Ovary (tissue), 3 donors: ENCODE data around the gene NUDT9.

Source experiments
- EP300 ChIP-seq: sonication (generic); formaldehyde crosslinking; IDR thresholded peaks from one replicate; pipeline ENCODE4 v1.6.1; 2017; ENCODE audit warnings: antibody characterized with exemption
- POLR2A ChIP-seq: fragments of 450-650 bp; IDR thresholded peaks from one replicate; pipeline ENCODE4 v1.6.1; 2017; ENCODE audit warnings: antibody characterized with exemption, mild to moderate bottlenecking, moderate library complexity
- TF ChIP-seq, protein P1 (sequence below), 3 donors: fragments of 450-650 bp in 2 of 3; fragments of 200-600 bp in 1 of 3; IDR thresholded peaks; one replicate each; pipeline versions ENCODE4 v1.5.1 to v1.8.0; 2016 to 2022; ENCODE audit warnings: antibody characterized with exemption in 3 of 3, mild to moderate bottlenecking in 1 of 3
- donor health status: DM: no; HTN: no; CAD: no.

DNA sequence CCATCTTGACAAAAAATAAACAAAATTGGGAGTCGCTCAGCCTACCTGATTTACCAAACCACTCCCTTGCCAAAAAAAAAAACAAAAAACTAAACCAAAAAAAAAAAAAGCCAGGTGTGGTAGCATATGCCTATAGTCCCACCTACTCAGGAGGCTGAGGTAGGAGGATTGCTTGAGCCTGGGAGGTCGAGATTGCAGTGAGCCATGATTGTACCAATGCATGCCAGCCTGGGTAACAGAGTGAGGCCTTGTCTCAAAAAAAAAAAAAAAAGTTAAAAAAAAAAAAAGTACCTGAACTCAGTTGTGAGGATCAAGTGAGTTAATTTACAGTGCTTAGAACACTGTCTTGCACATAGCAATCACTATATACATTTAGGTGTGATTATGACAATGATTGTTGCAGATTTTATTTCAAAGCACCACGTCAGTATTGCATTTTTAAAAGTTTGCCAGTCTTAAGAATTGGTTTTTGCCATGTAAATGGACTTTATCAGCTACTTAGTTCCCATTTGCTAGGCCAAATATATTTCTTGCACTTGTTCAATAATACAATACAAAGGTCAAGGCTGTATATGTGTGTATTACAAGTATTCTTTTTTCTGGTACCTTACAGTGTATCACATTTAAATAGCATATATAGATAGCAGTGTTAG is 4.6 kb downstream of the NUDT9 start:
- TF ChIP-seq, protein P1, sequence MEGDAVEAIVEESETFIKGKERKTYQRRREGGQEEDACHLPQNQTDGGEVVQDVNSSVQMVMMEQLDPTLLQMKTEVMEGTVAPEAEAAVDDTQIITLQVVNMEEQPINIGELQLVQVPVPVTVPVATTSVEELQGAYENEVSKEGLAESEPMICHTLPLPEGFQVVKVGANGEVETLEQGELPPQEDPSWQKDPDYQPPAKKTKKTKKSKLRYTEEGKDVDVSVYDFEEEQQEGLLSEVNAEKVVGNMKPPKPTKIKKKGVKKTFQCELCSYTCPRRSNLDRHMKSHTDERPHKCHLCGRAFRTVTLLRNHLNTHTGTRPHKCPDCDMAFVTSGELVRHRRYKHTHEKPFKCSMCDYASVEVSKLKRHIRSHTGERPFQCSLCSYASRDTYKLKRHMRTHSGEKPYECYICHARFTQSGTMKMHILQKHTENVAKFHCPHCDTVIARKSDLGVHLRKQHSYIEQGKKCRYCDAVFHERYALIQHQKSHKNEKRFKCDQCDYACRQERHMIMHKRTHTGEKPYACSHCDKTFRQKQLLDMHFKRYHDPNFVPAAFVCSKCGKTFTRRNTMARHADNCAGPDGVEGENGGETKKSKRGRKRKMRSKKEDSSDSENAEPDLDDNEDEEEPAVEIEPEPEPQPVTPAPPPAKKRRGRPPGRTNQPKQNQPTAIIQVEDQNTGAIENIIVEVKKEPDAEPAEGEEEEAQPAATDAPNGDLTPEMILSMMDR (IDR thresholded peaks at IDR 0.05): no peak
- TF ChIP-seq POLR2A: no peak
- TF ChIP-seq EP300: no peak
